ENCODE data around the gene ENTPD5.

DNA sequence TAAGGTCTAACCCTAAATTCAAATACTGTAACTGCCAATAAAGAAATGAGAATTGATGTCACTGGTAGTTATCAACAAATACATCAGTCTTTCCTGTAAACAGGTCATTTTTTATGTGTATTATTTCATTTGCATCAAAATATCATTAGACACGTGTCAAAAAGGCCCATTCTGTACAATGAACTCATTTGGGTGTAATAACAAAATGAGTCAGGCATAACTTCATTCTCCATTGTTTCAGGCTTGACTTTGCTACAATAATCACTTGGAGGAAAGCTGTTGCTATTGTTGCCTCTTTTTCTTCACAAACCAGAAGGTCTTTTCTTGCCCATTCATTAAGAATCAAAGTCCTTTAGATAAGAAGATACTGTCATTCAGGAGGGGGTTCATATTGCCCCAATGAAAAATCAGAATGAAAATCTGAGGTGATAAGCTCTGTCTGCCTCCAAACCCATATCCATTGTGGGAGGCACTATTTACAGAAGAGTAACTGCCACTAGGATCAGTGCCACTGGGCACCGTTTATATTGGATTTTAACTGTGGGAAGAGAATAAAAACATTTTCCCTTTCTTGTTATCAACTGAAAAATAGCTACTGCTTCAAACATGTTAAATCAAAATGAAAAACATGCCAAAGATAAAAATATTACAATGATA lies 10.1 kb downstream of the ENTPD5 start:
- no peak for TF ChIP-seq EP300 (IDR thresholded peaks at IDR 0.05)
- TF ChIP-seq, protein P1, sequence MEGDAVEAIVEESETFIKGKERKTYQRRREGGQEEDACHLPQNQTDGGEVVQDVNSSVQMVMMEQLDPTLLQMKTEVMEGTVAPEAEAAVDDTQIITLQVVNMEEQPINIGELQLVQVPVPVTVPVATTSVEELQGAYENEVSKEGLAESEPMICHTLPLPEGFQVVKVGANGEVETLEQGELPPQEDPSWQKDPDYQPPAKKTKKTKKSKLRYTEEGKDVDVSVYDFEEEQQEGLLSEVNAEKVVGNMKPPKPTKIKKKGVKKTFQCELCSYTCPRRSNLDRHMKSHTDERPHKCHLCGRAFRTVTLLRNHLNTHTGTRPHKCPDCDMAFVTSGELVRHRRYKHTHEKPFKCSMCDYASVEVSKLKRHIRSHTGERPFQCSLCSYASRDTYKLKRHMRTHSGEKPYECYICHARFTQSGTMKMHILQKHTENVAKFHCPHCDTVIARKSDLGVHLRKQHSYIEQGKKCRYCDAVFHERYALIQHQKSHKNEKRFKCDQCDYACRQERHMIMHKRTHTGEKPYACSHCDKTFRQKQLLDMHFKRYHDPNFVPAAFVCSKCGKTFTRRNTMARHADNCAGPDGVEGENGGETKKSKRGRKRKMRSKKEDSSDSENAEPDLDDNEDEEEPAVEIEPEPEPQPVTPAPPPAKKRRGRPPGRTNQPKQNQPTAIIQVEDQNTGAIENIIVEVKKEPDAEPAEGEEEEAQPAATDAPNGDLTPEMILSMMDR (IDR thresholded peaks at IDR 0.05) = no peak
- TF ChIP-seq POLR2A (IDR thresholded peaks at IDR 0.05) = no peak
